HepG2 (cell line): Measurements from ENCODE around the gene FJX1. TPM values are rescaled to one million over a fixed set of nuclear protein-coding genes. Genes with fewer than 3 reads are reported as not detected.

Source experiments
- FIP1L1 ChIP-seq: fragments of 200-400 bp; formaldehyde crosslinking; IDR thresholded peaks from 2 replicates; pipeline ENCODE4 v1.6.1; 2018; ENCODE audit warnings: low read depth, mild to moderate bottlenecking, low read length, moderate library complexity, borderline replicate concordance; ENCODE audit not compliant: insufficient read depth
- HBP1 ChIP-seq: IDR thresholded peaks from 2 replicates; pipeline ENCODE4 v1.6.1; 2016; ENCODE audit warnings: low read depth, control low read depth
- HMGXB4 ChIP-seq, 2 experiments: sonication (generic) in 1 of 2; formaldehyde crosslinking in 1 of 2; IDR thresholded peaks; 2 replicates each; pipeline versions ENCODE4 v1.4.0 to v1.6.1; 2018 to 2020; ENCODE audit warnings: missing genetic modification reagents in 2 of 2, borderline replicate concordance in 1 of 2, low read depth in 1 of 2, mild to moderate bottlenecking in 1 of 2, missing biosample characterization in 1 of 2
- HNF1A ChIP-seq, 2 experiments: sonication (generic) in 1 of 2; formaldehyde crosslinking in 1 of 2; IDR thresholded peaks; 2 replicates each; pipeline versions ENCODE4 v1.4.0 to v1.6.1; 2016 to 2020; ENCODE audit warnings: borderline replicate concordance in 1 of 2, low read depth in 1 of 2, mild to moderate bottlenecking in 1 of 2, missing genetic modification reagents in 1 of 2
- HNF1B ChIP-seq: sonication (generic); formaldehyde crosslinking; IDR thresholded peaks from 2 replicates; pipeline ENCODE4 v1.5.1; 2020; ENCODE audit warnings: mild to moderate bottlenecking, moderate library complexity, missing genetic modification reagents
- HNRNPK ChIP-seq: fragments of 200-400 bp; formaldehyde crosslinking; IDR thresholded peaks from 2 replicates; pipeline ENCODE4 v1.6.1; 2018; ENCODE audit warnings: low read length, low read depth, moderate library complexity, mild to moderate bottlenecking; ENCODE audit not compliant: poor library complexity, severe bottlenecking
- MXD3 ChIP-seq: IDR thresholded peaks from 2 replicates; pipeline ENCODE4 v1.6.1; 2016; ENCODE audit warnings: mild to moderate bottlenecking, missing biosample characterization, missing genetic modification reagents
- MXI1 ChIP-seq: IDR thresholded peaks from 3 replicates; pipeline ENCODE4 v1.6.1; 2012; ENCODE audit warnings: low read depth, low read length, inconsistent platforms, borderline replicate concordance
- PAF1 ChIP-seq: IDR thresholded peaks from 2 replicates; pipeline ENCODE4 v1.6.1; 2016; ENCODE audit warnings: missing genetic modification reagents, missing compliant biosample characterization
- SALL2 ChIP-seq: sonication (generic); formaldehyde crosslinking; IDR thresholded peaks from 2 replicates; pipeline ENCODE4 v1.8.1; 2023; ENCODE audit warnings: mild to moderate bottlenecking, missing genetic modification reagents, inconsistent platforms
- TFE3 ChIP-seq: IDR thresholded peaks from 2 replicates; pipeline ENCODE4 v1.6.1; 2016
- ZBTB8A ChIP-seq: sonication (generic); formaldehyde crosslinking; IDR thresholded peaks from 2 replicates; pipeline ENCODE4 v1.4.0; 2020; ENCODE audit warnings: mild to moderate bottlenecking, low read depth, missing genetic modification reagents, borderline replicate concordance
- ZFX ChIP-seq: sonication (generic); formaldehyde crosslinking; IDR thresholded peaks from 2 replicates; pipeline ENCODE4 v1.4.0; 2020; ENCODE audit warnings: mild to moderate bottlenecking, low read depth, missing genetic modification reagents, moderate library complexity
- ZNF782 ChIP-seq: sonication (generic); formaldehyde crosslinking; IDR thresholded peaks from 2 replicates; pipeline ENCODE4 v1.4.0; 2020; ENCODE audit warnings: missing genetic modification reagents, mild to moderate bottlenecking, borderline replicate concordance
- ZNF790 ChIP-seq: sonication (generic); formaldehyde crosslinking; IDR thresholded peaks from 2 replicates; pipeline ENCODE4 v1.8.0; 2022; ENCODE audit warnings: missing genetic modification reagents, mild to moderate bottlenecking, borderline replicate concordance
- polyA plus RNA-seq, 8 experiments: library from polyadenylated mRNA; depleted of rRNA in 3 of 8; stranded (reverse) in 7 of 8; unstranded in 1 of 8; fragments of >200 nt; fragmentation: Illumina TruSeq in 4 of 8; extraction: Trizol in 4 of 8; gene quantifications; 2 replicates each; pipeline versions ENCODE4 v1.2.1 to v1.2.3, GENCODE V29; 2011 to 2016; ENCODE audit warnings: low read depth in 4 of 8, missing spikeins in 1 of 8, mixed read lengths in 1 of 8; ENCODE audit not compliant: insufficient read depth in 1 of 8
- total RNA-seq, 5 experiments: library from RNA; depleted of rRNA; stranded (reverse); fragments of >200 nt; fragmentation: Illumina TruSeq; extraction: Trizol; gene quantifications; 2 replicates each; pipeline ENCODE4 v1.2.3, GENCODE V29; 2016; ENCODE audit warnings: low read depth in 1 of 5

Gene FJX1
- total and polyA plus RNA-seq, 2 of the 13 experiments (the other 11 are each of a cell fraction or from before 2014, with no cell fraction given) = 0.40 to 0.82 TPM

- TF ChIP-seq HMGXB4 (CRISPR knock-in tag; IDR thresholded peaks at IDR 0.05; ENCODE audit: borderline replicate concordance in 1 of 2, low read depth in 1 of 2) (peak; percentile 55 to 59; a peak in 2 of 4 replicates), FIP1L1 (no peak), ZBTB8A (peak; percentile 91), HBP1 (CRISPR knock-in tag) (no peak), ZFX (CRISPR knock-in tag) (peak; percentile 98), ZNF782 (CRISPR knock-in tag) (peak; percentile 99), TFE3 (peak; percentile 74), HNRNPK (peak; percentile 65), MXD3 (CRISPR knock-in tag) (peak; percentile 100), SALL2 (CRISPR knock-in tag) (peak; percentile 85), MXI1 (0 out of 3 replicates have a peak, but pooled peaks have one; percentile 65), HNF1A (IDR thresholded peaks at IDR 0.05; ENCODE audit: low read depth) (no peak), HNF1A (CRISPR knock-in tag; IDR thresholded peaks at IDR 0.05; ENCODE audit: borderline replicate concordance) (peak; percentile 77), HNF1B (peak; percentile 73; the same call in 1 of the 2 replicates), PAF1 (no peak; the same call in 1 of the 2 replicates), ZNF790 (CRISPR knock-in tag) (peak; percentile 95; the same call in 1 of the 2 replicates)
These were observed 44.6 kb downstream of the FJX1 start, which contains the start of gene TRIM44 (continued) for GRCh38 chr11:35662649-35663407.
